ENCODE data around the gene CSN3.

CSN3 gene

GRCh38 chr4:70243091-70243490 is 694 bp downstream of the CSN3 start:
- no peak for TF ChIP-seq CTCF (IDR thresholded peaks at IDR 0.05)
- Histone ChIP-seq H3K27ac (no peak overlapping the region), H3K4me3 (ENCODE audit: low read depth in 1 of 2, low read length in 1 of 2) (no peak overlapping the region), H3K36me3 (no peaks in the 10 kb centered on the region), H3K9me3 (no peaks in the 10 kb centered on the region), H3K27me3 (no peaks in the 10 kb centered on the region), H3K4me1 (ENCODE audit: control insufficient read depth in 1 of 2, insufficient read depth in 1 of 2, low read depth in 1 of 2, low read length in 1 of 2) (no peaks in the 10 kb centered on the region)

- H3K27me3 ChIP-seq, result no peaks in the 10 kb centered on the region
- no peak overlapping the region for H3K27ac ChIP-seq
- H3K4me3 ChIP-seq (ENCODE audit: low read depth in 1 of 2, low read length in 1 of 2), result no peak overlapping the region
- H3K36me3 ChIP-seq, result no peaks in the 10 kb centered on the region
- H3K4me1 ChIP-seq (ENCODE audit: control insufficient read depth in 1 of 2, insufficient read depth in 1 of 2, low read depth in 1 of 2, low read length in 1 of 2), result no peaks in the 10 kb centered on the region
- no peaks in the 10 kb centered on the region for H3K9me3 ChIP-seq
- TF ChIP-seq CTCF (IDR thresholded peaks at IDR 0.05), result no peak
These were observed 9.0 kb downstream of the CSN3 start for GRCh38 chr4:70251250-70251944.

- no peak overlapping the region for H3K4me3 ChIP-seq (ENCODE audit: low read depth in 1 of 2, low read length in 1 of 2)
- H3K4me1 ChIP-seq (ENCODE audit: control insufficient read depth in 1 of 2, insufficient read depth in 1 of 2, low read depth in 1 of 2, low read length in 1 of 2), result no peaks in the 10 kb centered on the region
- TF ChIP-seq CTCF (IDR thresholded peaks at IDR 0.05), result no peak
- no peaks in the 10 kb centered on the region for H3K9me3 ChIP-seq
- H3K27me3 ChIP-seq, result no peaks in the 10 kb centered on the region
- no peak overlapping the region for H3K27ac ChIP-seq
- H3K36me3 ChIP-seq, result no peaks in the 10 kb centered on the region
These were observed 9.5 kb downstream of the CSN3 start for GRCh38 chr4:70251945-70252277.

GRCh38 chr4:70269674-70270073 is 27.3 kb downstream of the CSN3 start:
- TF ChIP-seq CTCF (IDR thresholded peaks at IDR 0.05), result no peak

GRCh38 chr4:70277121-70277520 is 34.7 kb downstream of the CSN3 start:
- no peak overlapping the region for H3K27ac ChIP-seq
- H3K4me3 ChIP-seq (ENCODE audit: low read depth in 1 of 2, low read length in 1 of 2), result no peak overlapping the region
- H3K9me3 ChIP-seq, result no peaks in the 10 kb centered on the region
- no peaks in the 10 kb centered on the region for H3K36me3 ChIP-seq
- no peaks in the 10 kb centered on the region for H3K4me1 ChIP-seq (ENCODE audit: control insufficient read depth in 1 of 2, insufficient read depth in 1 of 2, low read depth in 1 of 2, low read length in 1 of 2)
- H3K27me3 ChIP-seq, result no peaks in the 10 kb centered on the region
- TF ChIP-seq CTCF (IDR thresholded peaks at IDR 0.05), result no peak

More at GRCh38 chr4:70269674-70270073, 27.3 kb downstream of the CSN3 start:
- H3K27ac ChIP-seq, result no peak overlapping the region
- no peak overlapping the region for H3K4me3 ChIP-seq (ENCODE audit: low read depth in 1 of 2, low read length in 1 of 2)
- no peaks in the 10 kb centered on the region for H3K9me3 ChIP-seq
- H3K36me3 ChIP-seq, result no peaks in the 10 kb centered on the region
- no peaks in the 10 kb centered on the region for H3K4me1 ChIP-seq (ENCODE audit: control insufficient read depth in 1 of 2, insufficient read depth in 1 of 2, low read depth in 1 of 2, low read length in 1 of 2)
- no peaks in the 10 kb centered on the region for H3K27me3 ChIP-seq

Data from neutrophil (primary cell).